ENCODE results near the gene LYZL2.

DNA sequence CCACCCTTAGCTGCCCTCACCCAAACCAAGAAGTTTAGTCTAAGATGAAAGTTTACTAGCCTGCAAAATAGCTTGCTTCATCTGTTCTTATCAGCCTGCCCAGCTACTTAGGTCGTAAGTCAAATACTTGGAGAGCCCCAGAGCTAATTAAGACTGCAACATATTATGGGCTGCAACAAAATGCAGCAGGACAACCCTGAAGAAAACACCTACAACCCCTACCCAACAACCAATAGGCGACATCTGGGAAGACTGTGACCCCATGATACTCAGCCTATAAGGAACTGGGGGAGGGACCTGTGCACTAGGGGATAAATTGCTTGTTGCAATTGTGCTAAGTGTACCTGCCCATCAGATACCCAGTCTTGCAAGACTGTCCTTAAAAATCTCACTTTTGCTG, 64.1 kb downstream of the LYZL2 start:
- TF ChIP-seq CTCF (IDR thresholded peaks at IDR 0.05 in 4 of 5, conservative IDR thresholded peaks at IDR 0.05 in 1 of 5) (no peak), POLR2A (IDR thresholded peaks at IDR 0.05) (no peak)
